DOHH2 (cell line): ENCODE results near the gene ZNF74.
"Not testable (repeated sequence)": the region's sequence is repeated elsewhere in the genome, so short reads cannot be mapped to it uniquely, and the experiment has no call there.

Experiments
- H3F3A ChIP-seq: fragments of 200-600 bp; sonication (generic), shearing (Covaris generic); 2 replicates; pipeline ENCODE4 v1.6.0; 2016; ENCODE audit warnings: antibody characterized with exemption, mild to moderate bottlenecking; ENCODE audit not compliant: control insufficient read depth, insufficient read depth
- H3K27ac ChIP-seq: fragments of 200-600 bp; sonication (generic); 2 replicates; pipeline ENCODE4 v1.5.1; 2014; ENCODE audit warnings: low read depth, mild to moderate bottlenecking, low read length, moderate library complexity
- H3K27me3 ChIP-seq: fragments of 200-600 bp; sonication (generic); 2 replicates; pipeline ENCODE4 v1.6.1; 2014; ENCODE audit warnings: mild to moderate bottlenecking, low read length, mixed read lengths; ENCODE audit not compliant: control insufficient read depth
- H3K36me3 ChIP-seq: fragments of 200-600 bp; sonication (generic); 2 replicates; pipeline ENCODE4 v1.6.1; 2014; ENCODE audit warnings: mild to moderate bottlenecking, low read length, moderate library complexity, mixed read lengths; ENCODE audit not compliant: control insufficient read depth
- H3K4me1 ChIP-seq: fragments of 200-600 bp; sonication (generic); 2 replicates; pipeline ENCODE4 v1.6.1; 2014; ENCODE audit warnings: mild to moderate bottlenecking, low read length, mixed read lengths; ENCODE audit not compliant: control insufficient read depth
- H3K4me2 ChIP-seq: fragments of 200-600 bp; sonication (generic); 2 replicates; pipeline ENCODE4 v1.6.0; 2014; ENCODE audit warnings: mild to moderate bottlenecking, low read length, moderate library complexity
- H3K4me3 ChIP-seq: fragments of 200-600 bp; sonication (generic); 2 replicates; pipeline ENCODE4 v1.5.1; 2014; ENCODE audit warnings: mild to moderate bottlenecking, low read length, mixed read lengths
- H3K79me2 ChIP-seq: fragments of 200-600 bp; sonication (generic); 2 replicates; pipeline ENCODE4 v1.6.1; 2014; ENCODE audit warnings: mild to moderate bottlenecking, low read length, mixed read lengths; ENCODE audit not compliant: control insufficient read depth
- H3K9me2 ChIP-seq: fragments of 200-600 bp; sonication (generic); replicated peaks from 2 replicates; pipeline ENCODE4 v1.6.1; 2014; ENCODE audit warnings: mild to moderate bottlenecking, low read length, mixed read lengths; ENCODE audit not compliant: control insufficient read depth
- H3K9me3 ChIP-seq: fragments of 200-600 bp; sonication (generic); 2 replicates; pipeline ENCODE4 v1.6.1; 2014; ENCODE audit warnings: antibody characterized with exemption, low read length, mixed read lengths; ENCODE audit not compliant: control insufficient read depth, insufficient read depth
- H4K20me1 ChIP-seq: fragments of 200-600 bp; sonication (generic); 2 replicates; pipeline ENCODE4 v1.6.0; 2014; ENCODE audit warnings: low read depth, mild to moderate bottlenecking, antibody characterized with exemption, low read length, moderate library complexity; ENCODE audit not compliant: control insufficient read depth, insufficient read depth
- EZH2phosphoT487 ChIP-seq: fragments of 200-600 bp; sonication (generic); IDR thresholded peaks from 2 replicates; pipeline ENCODE4 v1.6.1; 2017; ENCODE audit warnings: borderline replicate concordance, mild to moderate bottlenecking, antibody characterized with exemption, low read length, moderate library complexity, mixed read lengths
- TF ChIP-seq, protein P1 (sequence below): fragments of 200-600 bp; sonication (generic); IDR thresholded peaks from one replicate; pipeline ENCODE4 v1.5.1; 2014; ENCODE audit warnings: antibody characterized with exemption, mild to moderate bottlenecking, low read depth, low read length; ENCODE audit not compliant: poor library complexity, severe bottlenecking

ZNF74 gene

DNA sequence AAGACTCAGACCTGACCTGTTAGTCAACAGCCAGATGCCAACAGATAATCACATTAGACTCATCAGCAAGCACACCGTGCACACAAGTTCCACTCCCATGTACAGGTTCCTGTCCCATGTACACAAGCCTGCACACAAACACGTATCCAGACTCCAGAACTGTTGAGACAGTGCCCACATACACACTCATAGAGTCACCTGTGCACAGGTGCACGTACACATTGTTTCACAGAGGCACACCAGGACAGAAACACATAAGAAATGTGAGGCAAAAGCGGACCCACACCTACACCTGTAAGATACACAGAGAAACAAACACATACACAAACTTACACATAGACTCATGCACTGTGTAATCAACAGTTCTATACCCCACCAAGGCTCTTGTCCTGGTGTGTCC is 2.7 kb upstream of the ZNF74 start:
- Histone ChIP-seq H3K36me3 (no peaks in the 10 kb centered on the region), H4K20me1 (0 out of 2 replicates have a peak, but pooled peaks cover 3% of the 10 kb centered on the region), H3K4me1 (no peaks in the 10 kb centered on the region), H3F3A (no peaks in the 10 kb centered on the region), H3K4me3 (no peak overlapping the region), H3K79me2 (no peaks in the 10 kb centered on the region), H3K27ac (no peak overlapping the region), H3K27me3 (peaks cover 33% of the 10 kb centered on the region), H3K9me3 (no peaks in the 10 kb centered on the region), H3K9me2 (no peaks in the 10 kb centered on the region), H3K4me2 (no peak overlapping the region)
- TF ChIP-seq, protein P1, sequence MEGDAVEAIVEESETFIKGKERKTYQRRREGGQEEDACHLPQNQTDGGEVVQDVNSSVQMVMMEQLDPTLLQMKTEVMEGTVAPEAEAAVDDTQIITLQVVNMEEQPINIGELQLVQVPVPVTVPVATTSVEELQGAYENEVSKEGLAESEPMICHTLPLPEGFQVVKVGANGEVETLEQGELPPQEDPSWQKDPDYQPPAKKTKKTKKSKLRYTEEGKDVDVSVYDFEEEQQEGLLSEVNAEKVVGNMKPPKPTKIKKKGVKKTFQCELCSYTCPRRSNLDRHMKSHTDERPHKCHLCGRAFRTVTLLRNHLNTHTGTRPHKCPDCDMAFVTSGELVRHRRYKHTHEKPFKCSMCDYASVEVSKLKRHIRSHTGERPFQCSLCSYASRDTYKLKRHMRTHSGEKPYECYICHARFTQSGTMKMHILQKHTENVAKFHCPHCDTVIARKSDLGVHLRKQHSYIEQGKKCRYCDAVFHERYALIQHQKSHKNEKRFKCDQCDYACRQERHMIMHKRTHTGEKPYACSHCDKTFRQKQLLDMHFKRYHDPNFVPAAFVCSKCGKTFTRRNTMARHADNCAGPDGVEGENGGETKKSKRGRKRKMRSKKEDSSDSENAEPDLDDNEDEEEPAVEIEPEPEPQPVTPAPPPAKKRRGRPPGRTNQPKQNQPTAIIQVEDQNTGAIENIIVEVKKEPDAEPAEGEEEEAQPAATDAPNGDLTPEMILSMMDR: no peak
- TF ChIP-seq EZH2phosphoT487: no peak

DNA sequence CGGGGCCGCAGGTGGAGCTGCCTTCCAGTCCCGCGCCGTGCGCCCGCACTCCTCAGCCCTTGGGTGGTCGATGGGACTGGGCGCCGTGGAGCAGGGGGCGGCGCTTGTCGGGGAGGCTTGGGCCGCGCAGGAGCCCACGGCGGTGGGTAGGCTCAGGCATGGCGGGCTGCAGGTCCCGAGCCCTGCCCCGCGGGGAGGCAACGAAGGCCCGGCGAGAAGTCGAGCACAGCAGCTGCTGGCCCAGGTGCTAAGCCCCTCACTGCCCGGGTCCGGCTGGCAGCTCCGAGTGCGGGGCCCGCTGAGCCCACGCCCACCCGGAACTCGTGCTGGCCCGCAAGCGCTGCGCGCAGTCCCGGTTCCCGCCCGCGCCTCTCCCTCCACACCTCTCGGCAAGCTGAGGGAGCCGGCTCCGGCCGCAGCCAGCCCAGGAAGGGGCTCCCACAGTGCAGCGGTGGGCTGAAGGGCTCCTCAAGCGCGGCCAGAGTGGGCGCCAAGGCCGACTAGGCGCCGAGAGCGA is 1.5 kb upstream of the ZNF74 start:
- H3K36me3 ChIP-seq, H3K4me2 ChIP-seq, H3K27ac ChIP-seq, H3F3A ChIP-seq, H3K79me2 ChIP-seq, H3K9me2 ChIP-seq, H3K9me3 ChIP-seq, H4K20me1 ChIP-seq, H3K4me3 ChIP-seq, H3K4me1 ChIP-seq: not testable (repeated sequence)
- peaks cover 41% of the 10 kb centered on the region for H3K27me3 ChIP-seq

DNA sequence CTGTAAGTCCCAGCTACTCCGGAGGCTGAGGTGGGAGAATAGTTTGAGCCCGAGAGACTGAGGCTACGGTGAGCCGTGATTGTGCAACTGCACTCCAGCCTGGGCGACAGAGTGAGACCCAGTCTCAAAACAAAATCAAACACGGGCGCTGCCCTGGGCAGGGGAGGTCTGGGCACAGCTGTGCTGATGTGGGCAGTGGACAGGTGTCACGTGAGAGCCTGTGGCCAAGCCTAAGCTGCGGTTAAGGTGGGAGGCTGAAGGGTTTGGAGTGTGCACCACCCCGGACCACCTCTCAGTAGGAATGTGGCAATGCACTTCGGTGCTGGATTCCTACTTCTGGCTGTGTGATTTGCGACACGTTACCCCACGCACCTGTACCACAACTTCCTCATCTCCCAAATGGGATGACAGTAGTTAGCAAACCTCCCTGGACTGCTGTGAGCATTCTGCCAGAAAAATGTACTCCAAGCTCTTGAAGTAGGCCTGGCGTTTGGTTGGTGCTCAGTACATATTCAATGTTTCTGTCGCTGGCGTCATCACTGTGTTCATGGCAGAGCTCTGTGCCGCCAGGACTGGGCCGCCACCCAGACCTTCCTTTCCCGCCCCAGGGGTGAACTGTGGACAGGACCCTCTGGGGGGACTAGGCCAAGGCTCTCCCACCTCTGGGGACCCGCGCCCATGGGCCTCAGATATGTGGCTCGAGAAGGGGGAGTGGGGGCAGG is 807 bp upstream of the ZNF74 start:
- Histone ChIP-seq H4K20me1 (0 out of 2 replicates have a peak, but pooled peaks cover 3% of the 10 kb centered on the region), H3K36me3 (no peaks in the 10 kb centered on the region), H3K4me3 (no peak overlapping the region), H3K27ac (no peak overlapping the region), H3K27me3 (peaks cover 43% of the 10 kb centered on the region), H3K79me2 (no peaks in the 10 kb centered on the region), H3K4me1 (no peaks in the 10 kb centered on the region), H3K9me2 (no peaks in the 10 kb centered on the region), H3F3A (no peaks in the 10 kb centered on the region), H3K9me3 (no peaks in the 10 kb centered on the region), H3K4me2 (no peak overlapping the region; the same call in 1 of the 2 replicates)
- TF ChIP-seq EZH2phosphoT487: no peak
- TF ChIP-seq, protein P1: no peak

DNA sequence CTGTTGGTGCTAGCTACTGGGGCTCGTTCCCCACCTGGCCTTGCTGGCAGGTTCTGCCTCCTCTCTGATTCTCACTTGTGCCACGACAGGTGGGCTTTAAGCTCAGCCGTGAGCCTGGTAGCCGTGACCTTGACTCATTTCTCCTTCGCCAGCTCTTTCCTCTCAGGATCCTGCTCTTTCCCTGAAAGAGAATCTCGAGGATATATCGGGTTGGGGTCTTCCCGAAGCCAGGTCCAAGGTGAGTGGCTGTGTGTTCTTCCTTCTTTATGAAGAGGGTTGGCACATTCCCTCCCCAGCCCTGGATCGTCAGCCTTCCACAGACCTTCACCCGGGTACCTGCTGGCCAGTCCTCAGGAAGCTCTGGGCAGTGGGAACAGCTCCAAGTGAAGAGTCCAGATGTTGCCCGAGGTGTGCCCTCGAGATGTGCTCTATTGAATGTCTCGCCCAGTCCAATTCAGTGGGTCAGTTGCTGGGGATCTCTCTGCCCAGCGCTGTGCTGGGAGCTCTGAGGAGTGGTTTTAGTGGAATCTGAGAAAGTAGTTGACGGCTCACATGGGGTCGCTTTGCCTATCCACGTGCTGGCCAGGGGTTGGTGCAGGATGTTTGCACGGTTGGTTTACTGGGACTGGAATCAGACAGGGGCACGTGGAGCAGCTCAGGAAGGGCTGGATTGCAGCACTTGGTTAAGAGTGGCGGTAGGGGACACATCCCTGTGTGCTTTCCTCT is 1.4 kb downstream of the ZNF74 start:
- TF ChIP-seq EZH2phosphoT487: no peak
- TF ChIP-seq, protein P1: no peak

More for the DNA sequence above, 1.4 kb downstream of the ZNF74 start:
- Histone ChIP-seq H3K27me3 (peaks cover 41% of the 10 kb centered on the region), H4K20me1 (0 out of 2 replicates have a peak, but pooled peaks cover 3% of the 10 kb centered on the region), H3K79me2 (no peaks in the 10 kb centered on the region), H3K4me3 (no peak overlapping the region), H3K9me2 (no peaks in the 10 kb centered on the region), H3K27ac (no peak overlapping the region), H3K4me1 (no peaks in the 10 kb centered on the region), H3F3A (no peaks in the 10 kb centered on the region), H3K9me3 (no peaks in the 10 kb centered on the region), H3K4me2 (no peak overlapping the region), H3K36me3 (no peaks in the 10 kb centered on the region)
